ENCODE data around the gene SSBP2.

GRCh38 chr5:81650987-81651386 lies 99.9 kb downstream of the SSBP2 start:
- TF ChIP-seq CTCF (IDR thresholded peaks at IDR 0.05 in 2 of 3, conservative IDR thresholded peaks at IDR 0.05 in 1 of 3; ENCODE audit: borderline replicate concordance in 1 of 3, insufficient read depth in 1 of 3, low read depth in 2 of 3, low read length in 2 of 3) (no peak), EZH2 (IDR thresholded peaks at IDR 0.05) (no peak)

Data from HCT116 (cell line).